ENCODE results near the gene PDE8B.

Gene PDE8B

GRCh38 chr5:77300451-77300850 lies 90.0 kb downstream of the PDE8B start:
- DNase-seq = no peak

- DNase-seq = no peak
Measured at GRCh38 chr5:77301447-77301883, 91.0 kb downstream of the PDE8B start.

- no peak for DNase-seq
Measured at GRCh38 chr5:77302247-77302646, 91.8 kb downstream of the PDE8B start.

- DNase-seq = no peak
Measured at GRCh38 chr5:77302653-77303052, 92.2 kb downstream of the PDE8B start.

- DNase-seq = no peak
Measured at GRCh38 chr5:77304388-77304787, 93.9 kb downstream of the PDE8B start.

GRCh38 chr5:77305222-77305846 lies 94.9 kb downstream of the PDE8B start:
- no peak for DNase-seq

GRCh38 chr5:77305956-77306355 lies 95.5 kb downstream of the PDE8B start:
- DNase-seq = no peak

- DNase-seq = no peak
Measured at GRCh38 chr5:77306531-77306930, 96.1 kb downstream of the PDE8B start.

GRCh38 chr5:77308154-77308960 lies 97.9 kb downstream of the PDE8B start:
- no peak for DNase-seq

- no peak for DNase-seq
Measured at GRCh38 chr5:77309140-77309539, 98.7 kb downstream of the PDE8B start.

- no peak for DNase-seq
Measured at GRCh38 chr5:77310494-77311213, 100.2 kb downstream of the PDE8B start.

GRCh38 chr5:77311214-77311571 lies 100.7 kb downstream of the PDE8B start:
- no peak for DNase-seq

- no peak for DNase-seq
Measured at GRCh38 chr5:77312413-77312812, 101.9 kb downstream of the PDE8B start.

- no peak for DNase-seq
Measured at GRCh38 chr5:77316871-77317661, 106.6 kb downstream of the PDE8B start.

GRCh38 chr5:77318060-77318459 lies 107.6 kb downstream of the PDE8B start:
- DNase-seq = no peak

- no peak for DNase-seq
Measured at GRCh38 chr5:77319117-77319804, 108.8 kb downstream of the PDE8B start.

- DNase-seq = no peak
Measured at GRCh38 chr5:77321793-77322394, 111.4 kb downstream of the PDE8B start.

GRCh38 chr5:77322406-77322805 lies 111.9 kb downstream of the PDE8B start:
- DNase-seq = no peak

GRCh38 chr5:77325921-77326541 lies 115.6 kb downstream of the PDE8B start:
- no peak for DNase-seq

- DNase-seq = no peak
Measured at GRCh38 chr5:77326986-77327734, 116.7 kb downstream of the PDE8B start.
